ENCODE results near the gene ARID1B. TPM values are rescaled to one million over a fixed set of nuclear protein-coding genes. Genes with fewer than 3 reads are reported as not detected.

Gene ARID1B
- total and polyA plus RNA-seq, 2 of the 4 experiments (the other 2 are of a cell fraction) = 14.5 to 20.1 TPM

DNA sequence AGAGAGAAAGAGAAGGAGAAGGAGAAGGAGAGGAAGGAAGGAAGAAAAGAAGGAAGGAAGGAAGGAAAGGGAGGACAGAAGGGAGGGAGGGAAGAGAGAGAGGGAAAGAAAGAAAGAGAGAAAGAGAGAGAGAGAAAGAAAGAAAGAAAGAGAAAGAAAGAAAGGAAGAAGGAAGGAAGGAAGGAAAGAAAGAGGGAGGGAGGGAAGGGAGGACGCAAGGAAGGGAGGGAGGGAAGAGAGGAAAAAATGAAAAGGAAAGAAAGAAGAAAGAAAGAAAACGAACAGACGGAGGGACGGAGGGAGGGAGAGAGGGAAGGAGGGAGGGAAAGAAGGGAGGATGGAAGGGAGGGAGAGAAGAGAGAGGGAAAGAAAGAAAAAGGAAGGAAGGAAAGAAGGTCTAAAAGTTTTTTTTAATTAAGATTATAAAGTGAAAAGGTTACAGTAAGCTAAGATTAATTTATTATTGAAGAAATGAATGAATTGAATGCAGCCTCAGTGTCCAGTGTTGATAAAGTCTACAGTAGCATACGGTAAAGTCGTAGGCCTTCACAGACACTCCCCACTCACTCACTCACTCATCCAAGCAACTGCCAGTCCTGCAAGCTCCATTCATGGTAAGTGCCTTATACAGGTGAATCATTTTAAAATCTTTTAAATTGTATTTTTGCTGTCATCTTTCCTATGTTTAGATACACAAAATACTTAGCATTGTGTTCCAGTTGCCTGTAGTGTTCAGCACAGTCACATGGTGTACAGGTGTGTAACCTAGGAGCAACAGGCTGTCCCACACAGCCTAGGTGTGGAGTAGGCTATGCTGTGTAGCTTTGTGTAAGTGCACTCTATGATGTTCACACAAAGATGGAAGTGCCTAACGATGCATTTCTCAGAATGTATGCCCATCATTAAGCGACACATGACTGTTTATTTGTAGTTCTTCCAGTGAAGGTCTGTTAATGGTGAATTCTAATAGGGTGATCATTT is 20.3 kb upstream of the ARID1B start (continued):
- TF ChIP-seq, protein P1, sequence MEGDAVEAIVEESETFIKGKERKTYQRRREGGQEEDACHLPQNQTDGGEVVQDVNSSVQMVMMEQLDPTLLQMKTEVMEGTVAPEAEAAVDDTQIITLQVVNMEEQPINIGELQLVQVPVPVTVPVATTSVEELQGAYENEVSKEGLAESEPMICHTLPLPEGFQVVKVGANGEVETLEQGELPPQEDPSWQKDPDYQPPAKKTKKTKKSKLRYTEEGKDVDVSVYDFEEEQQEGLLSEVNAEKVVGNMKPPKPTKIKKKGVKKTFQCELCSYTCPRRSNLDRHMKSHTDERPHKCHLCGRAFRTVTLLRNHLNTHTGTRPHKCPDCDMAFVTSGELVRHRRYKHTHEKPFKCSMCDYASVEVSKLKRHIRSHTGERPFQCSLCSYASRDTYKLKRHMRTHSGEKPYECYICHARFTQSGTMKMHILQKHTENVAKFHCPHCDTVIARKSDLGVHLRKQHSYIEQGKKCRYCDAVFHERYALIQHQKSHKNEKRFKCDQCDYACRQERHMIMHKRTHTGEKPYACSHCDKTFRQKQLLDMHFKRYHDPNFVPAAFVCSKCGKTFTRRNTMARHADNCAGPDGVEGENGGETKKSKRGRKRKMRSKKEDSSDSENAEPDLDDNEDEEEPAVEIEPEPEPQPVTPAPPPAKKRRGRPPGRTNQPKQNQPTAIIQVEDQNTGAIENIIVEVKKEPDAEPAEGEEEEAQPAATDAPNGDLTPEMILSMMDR (conservative IDR thresholded peaks at IDR 0.05; ENCODE audit: low read depth, low read length) = no peak

DNA sequence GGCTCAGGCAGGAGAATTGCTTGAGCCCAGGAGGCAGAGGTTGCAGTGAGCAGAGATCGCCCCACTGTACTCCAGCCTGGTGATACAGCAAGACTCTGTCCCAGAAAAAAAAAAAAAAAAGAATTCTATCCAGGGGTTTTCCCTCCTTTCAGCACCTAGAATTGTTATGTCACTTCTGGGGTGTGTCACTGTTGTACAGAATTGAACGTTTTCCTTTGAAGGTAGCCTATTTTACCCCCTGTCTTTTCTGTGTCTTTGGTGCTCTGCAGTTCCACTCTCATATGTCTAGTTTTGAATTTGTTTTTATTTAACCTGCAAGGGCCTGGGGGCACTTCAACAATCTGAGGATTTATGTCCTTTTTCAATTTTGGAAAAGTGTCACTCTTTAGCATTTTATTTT is 19.3 kb upstream of the ARID1B start:
- no TSS peak for BruUV-seq (replicated peaks)
- no peak overlapping the region for H3K14ac ChIP-seq (replicated peaks; ENCODE audit: low read depth, low read length)
- intact Hi-C loops (cut with micrococcal nuclease) (no loop called here), in situ Hi-C loops (cut with MboI; ENCODE audit: low sequenced_read_pairs) (loop anchor here (25.0 kb wide), 1 partner anchor 196 kb away; no protein-coding TSS in a partner anchor), dilution Hi-C loops (cut with HindIII; ENCODE audit: low sequenced_read_pairs, unreplicated experiment) (no loop called here)
- H3K4me2 ChIP-seq (ENCODE audit: low read depth, low read length) = no peak overlapping the region
- CTCF ChIA-PET = no interaction called here
- no peak overlapping the region for H3K56ac ChIP-seq (ENCODE audit: extremely low read depth, insufficient read depth, low read length)
- no CpG with 5 or more reads among the region's 2 CpGs for WGBS, 2 experiments (ENCODE audit: extremely low coverage in 2 of 2, insufficient read length in 1 of 2)
- H3K4me1 ChIP-seq (ENCODE audit: control insufficient read depth, insufficient read depth, low read length) = no peaks in the 10 kb centered on the region
- no peak overlapping the region for H3K23ac ChIP-seq (ENCODE audit: low read depth, low read length)
- H4K20me1 ChIP-seq (ENCODE audit: insufficient read depth, low read length) = no peaks in the 10 kb centered on the region
- H3K4me3 ChIP-seq (ENCODE audit: insufficient read depth, low read depth, low read length) = no peak overlapping the region
- H2AK9ac ChIP-seq (replicated peaks; ENCODE audit: low read depth, low read length, poor library complexity) = no peak overlapping the region
- no peak overlapping the region for H2BK20ac ChIP-seq (ENCODE audit: low read depth, low read length)
- H3K9ac ChIP-seq (ENCODE audit: low read depth, low read length) = no peak overlapping the region
- no peak overlapping the region for H3K4ac ChIP-seq (ENCODE audit: low read depth, low read length)
- no peak overlapping the region for H4K8ac ChIP-seq (ENCODE audit: low read depth in 2 of 2, low read length in 2 of 2)
- H2BK120ac ChIP-seq (ENCODE audit: low read depth, low read length) = no peak overlapping the region
- H2AK5ac ChIP-seq (ENCODE audit: low read depth, low read length) = no peak overlapping the region
- DNase-seq = no peak
- no peak overlapping the region for H4K91ac ChIP-seq (ENCODE audit: insufficient read depth, low read depth, low read length)
- no peaks in the 10 kb centered on the region for H3K9me1 ChIP-seq (ENCODE audit: insufficient read depth, low read length)
- H4K5ac ChIP-seq (ENCODE audit: low read depth, low read length) = no peak overlapping the region
- H2BK5ac ChIP-seq (ENCODE audit: low read depth, low read length, poor library complexity, severe bottlenecking) = no peak overlapping the region
- H3K79me1 ChIP-seq (ENCODE audit: low read depth in 1 of 2, low read length in 2 of 2) = no peaks in the 10 kb centered on the region
- H3K27ac ChIP-seq (ENCODE audit: insufficient read depth, low read length) = no peak overlapping the region
- TF ChIP-seq NFE2L2 (IDR thresholded peaks at IDR 0.05; ENCODE audit: low read depth, low read length) (no peak), ELK1 (IDR thresholded peaks at IDR 0.05; ENCODE audit: borderline replicate concordance, low read depth, low read length) (no peak), CEBPB (IDR thresholded peaks at IDR 0.05; ENCODE audit: low read depth, low read length) (no peak)
- no peak for ATAC-seq (ENCODE audit: low read depth)
- no peaks in the 10 kb centered on the region for H3K36me3 ChIP-seq (ENCODE audit: control insufficient read depth, insufficient read depth, low read length)
- H3K18ac ChIP-seq (ENCODE audit: low read depth, low read length) = no peak overlapping the region
- no peak overlapping the region for H2BK15ac ChIP-seq (ENCODE audit: low read depth, low read length)
- peaks cover 2% of the 10 kb centered on the region; the same call in 1 of the 2 replicates for H3K27me3 ChIP-seq (ENCODE audit: control insufficient read depth, insufficient read depth, low read length)
- POLR2A ChIA-PET (ENCODE audit: unreplicated experiment) = no interaction called here
- H3K9me3 ChIP-seq (ENCODE audit: control insufficient read depth, insufficient read depth, low read length) = no peaks in the 10 kb centered on the region
- H2AFZ ChIP-seq (replicated peaks; ENCODE audit: low read length, poor library complexity) = no peak overlapping the region

All from IMR-90 (cell line).